Stomach (tissue), 9 donors: ENCODE measurements around the gene PSMB4. TPM values are rescaled to one million over a fixed set of nuclear protein-coding genes. Genes with fewer than 3 reads are reported as not detected.
"Not testable (repeated sequence)": the region's sequence is repeated elsewhere in the genome, so short reads cannot be mapped to it uniquely, and the experiment has no call there.

Source experiments
- DNase-seq, 2 donors: peaks; one replicate each; pipeline versions ENCODE4 v3.0.0 to v3.0.0-alpha.2; 2013 to 2019
- H3K27ac ChIP-seq, 5 donors: fragments of 200-600 bp in 4 of 5; sonication (generic) in 4 of 5; one replicate each; pipeline ENCODE4 v1.5.1; 2013 to 2019; ENCODE audit warnings: mild to moderate bottlenecking in 1 of 5, moderate library complexity in 1 of 5
- H3K27me3 ChIP-seq, 3 donors: fragments of 200-600 bp; sonication (generic); one replicate each; pipeline ENCODE4 v1.5.1; 2017 to 2019; ENCODE audit warnings: mixed run types in 1 of 3
- H3K36me3 ChIP-seq, 4 donors: fragments of 200-600 bp; sonication (generic); 1 replicate in 3 of 4; 2 replicates in 1 of 4; pipeline ENCODE4 v1.5.1; 2016 to 2019
- H3K4me1 ChIP-seq, 4 donors: fragments of 200-600 bp; sonication (generic); one replicate each; pipeline ENCODE4 v1.5.1; 2016 to 2019
- H3K4me3 ChIP-seq, 4 donors: fragments of 200-600 bp; sonication (generic) in 3 of 4; one replicate each; pipeline ENCODE4 v1.5.1; 2016 to 2019; ENCODE audit warnings: mild to moderate bottlenecking in 1 of 4
- H3K9me3 ChIP-seq, 4 donors: fragments of 200-600 bp; sonication (generic); one replicate each; pipeline ENCODE4 v1.5.1; 2016 to 2019
- CTCF ChIP-seq, 7 experiments: fragments of 450-650 bp in 4 of 7; fragments of 200-600 bp in 3 of 7; sonication (generic) in 3 of 7; IDR thresholded peaks; one replicate each; pipeline ENCODE4 v1.5.1; 2016 to 2019; ENCODE audit warnings: antibody characterized with exemption in 7 of 7, control low read depth in 2 of 7, mild to moderate bottlenecking in 1 of 7
- EP300 ChIP-seq: sonication (generic); formaldehyde crosslinking; IDR thresholded peaks from one replicate; pipeline ENCODE4 v1.6.1; 2017; ENCODE audit warnings: antibody characterized with exemption
- POLR2A ChIP-seq, 4 donors: fragments of 450-650 bp; IDR thresholded peaks; one replicate each; pipeline ENCODE4 v1.6.1; 2016; ENCODE audit warnings: antibody characterized with exemption in 4 of 4, control low read depth in 2 of 4, mild to moderate bottlenecking in 1 of 4, moderate library complexity in 1 of 4
- POLR2AphosphoS5 ChIP-seq, 3 donors: sonication (generic); formaldehyde crosslinking; IDR thresholded peaks; one replicate each; pipeline ENCODE4 v1.6.1; 2016; ENCODE audit warnings: antibody characterized with exemption in 3 of 3
- WGBS, 5 donors: extraction: QIAGEN DNeasy Blood & Tissue Kit in 3 of 5; methylation state at CpG; one replicate each; pipeline versions ENCODE4 v1.1.5 to v1.1.7; 2013 to 2018; 5-methylcytosine and 5-hydroxymethylcytosine counted together
- intact Hi-C: fragments of 100-400 bp; cut with DNase I; formaldehyde crosslinking; loops from one replicate; pipeline ENCODE4 v1.15.1; 2023; ENCODE audit warnings: low total_unique reads
- polyA plus RNA-seq, 3 donors: library from polyadenylated mRNA; stranded (reverse); fragments of 200-250 nt; gene quantifications; one replicate each; pipeline ENCODE4 v1.2.3, GENCODE V29; 2013
- total RNA-seq, 5 donors: library from RNA; depleted of rRNA; stranded (reverse); fragments of >200 nt; gene quantifications; one replicate each; pipeline versions ENCODE4 v1.1.0 to v1.2.3, GENCODE V29; 2014 to 2016
- donor health status: healthy with polysubstance abuse.
- donor health status: Bipolar disorder and iron deficiency.
- donor health status: healthy.

Gene PSMB4
- total and polyA plus RNA-seq, 8 donors, result 111 to 358 (median 247) TPM

DNA sequence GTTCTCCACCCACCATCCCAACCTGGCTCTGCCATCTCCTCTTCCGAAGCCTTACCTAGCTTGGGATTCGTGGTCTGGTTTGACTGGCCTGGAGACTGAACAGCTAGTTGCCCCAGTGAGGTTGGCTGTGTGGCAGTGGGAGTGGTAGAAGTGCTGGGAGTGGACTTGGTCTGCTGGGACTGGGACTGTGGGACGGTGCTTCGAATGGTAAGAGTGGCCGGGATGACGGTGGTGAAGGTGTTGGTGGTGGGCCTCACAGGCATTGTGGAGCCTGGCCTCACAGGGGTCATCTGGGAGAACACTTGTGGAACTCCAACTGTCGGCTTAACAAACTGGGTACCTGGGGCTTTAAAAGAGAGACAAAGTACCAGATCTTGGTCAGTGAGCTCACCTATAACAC, 28.7 kb downstream of the PSMB4 start:
- 89 to 98% (median 96%) methylated on average over 5 to 7 of the region's 7 CpGs for WGBS, 5 donors

GRCh38 chr1:151433827-151434226, 34.5 kb downstream of the PSMB4 start:
- Histone ChIP-seq H3K36me3 (peaks cover 4 to 51% (median 36%) of the 10 kb centered on the region in 4 donors), H3K4me1 (peaks cover 6 to 53% (median 28%) of the 10 kb centered on the region in 4 donors)
- intact Hi-C loops, H3K27ac ChIP-seq, H3K27me3 ChIP-seq, DNase-seq, H3K4me3 ChIP-seq, H3K9me3 ChIP-seq: not testable (repeated sequence)
- 91 to 98% (median 96%) methylated on average over 5 of the region's 5 CpGs for WGBS, 5 donors

More for the DNA sequence above, 28.7 kb downstream of the PSMB4 start:
- intact Hi-C loops, result no loop called here
- DNase-seq, result no peak
- H3K27ac ChIP-seq, result no peak overlapping the region
- H3K4me1 ChIP-seq, result peaks cover 0 to 6% (median 3%) of the 10 kb centered on the region in 4 donors
- TF ChIP-seq POLR2A (IDR thresholded peaks at IDR 0.05), result no peak
- TF ChIP-seq CTCF (IDR thresholded peaks at IDR 0.05), result no peak
- no peak for TF ChIP-seq POLR2AphosphoS5 (IDR thresholded peaks at IDR 0.05)
- no peak for TF ChIP-seq EP300
- no peaks in the 10 kb centered on the region for H3K9me3 ChIP-seq
- H3K4me3 ChIP-seq, result no peak overlapping the region
- H3K36me3 ChIP-seq, result peaks cover 37 to 77% (median 76%) of the 10 kb centered on the region in 4 donors
- H3K27me3 ChIP-seq, result no peaks in the 10 kb centered on the region

DNA sequence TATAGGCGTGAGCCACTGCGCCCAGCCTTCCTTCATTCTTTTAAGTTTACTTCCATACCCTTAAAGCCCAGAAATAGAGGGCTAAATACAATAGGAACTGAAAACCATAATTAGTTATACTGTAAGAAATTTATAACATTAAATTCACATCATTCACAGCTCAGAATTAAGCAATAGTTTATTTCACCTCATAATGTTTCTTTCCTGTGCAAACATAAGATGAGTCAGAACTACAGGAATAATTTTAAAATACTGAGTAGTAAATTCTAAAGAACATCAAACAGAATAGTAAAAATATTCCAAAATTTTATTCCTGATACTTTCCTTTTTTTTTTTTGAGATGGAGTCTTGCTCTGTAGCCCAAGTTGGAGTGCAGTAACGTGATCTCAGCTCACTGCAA, 35.8 kb downstream of the PSMB4 start:
- Histone ChIP-seq H3K4me3 (no peak overlapping the region), H3K4me1 (peaks cover 6 to 66% (median 32%) of the 10 kb centered on the region in 4 donors), H3K36me3 (peaks cover 0 to 51% (median 26%) of the 10 kb centered on the region in 4 donors), H3K9me3 (no peaks in the 10 kb centered on the region), H3K27ac (no peak overlapping the region), H3K27me3 (no peaks in the 10 kb centered on the region)
- 83 to 90% (median 85%) methylated on average over 3 of the region's 3 CpGs for WGBS, 5 donors
- intact Hi-C loops, result no loop called here
- TF ChIP-seq POLR2A (IDR thresholded peaks at IDR 0.05), result no peak
- no peak for TF ChIP-seq EP300
- no peak for TF ChIP-seq POLR2AphosphoS5 (IDR thresholded peaks at IDR 0.05)
- no peak for TF ChIP-seq CTCF (IDR thresholded peaks at IDR 0.05)
- no peak for DNase-seq

- H3K27ac ChIP-seq, result no peak overlapping the region
- intact Hi-C loops, result no loop called here
- H3K27me3 ChIP-seq, result no peaks in the 10 kb centered on the region
- WGBS, 5 donors, result 72 to 82% (median 75%) methylated on average over 6 of the region's 6 CpGs
- no peak for DNase-seq
- H3K4me3 ChIP-seq, result no peak overlapping the region
- peaks cover 0 to 64% (median 33%) of the 10 kb centered on the region in 4 donors for H3K36me3 ChIP-seq
- TF ChIP-seq POLR2A (IDR thresholded peaks at IDR 0.05) (no peak), CTCF (IDR thresholded peaks at IDR 0.05) (no peak), EP300 (no peak), POLR2AphosphoS5 (IDR thresholded peaks at IDR 0.05) (no peak)
- H3K9me3 ChIP-seq, result no peaks in the 10 kb centered on the region
- H3K4me1 ChIP-seq, result peaks cover 6 to 74% (median 37%) of the 10 kb centered on the region in 4 donors
Observed at GRCh38 chr1:151436985-151437384, 37.6 kb downstream of the PSMB4 start.

DNA sequence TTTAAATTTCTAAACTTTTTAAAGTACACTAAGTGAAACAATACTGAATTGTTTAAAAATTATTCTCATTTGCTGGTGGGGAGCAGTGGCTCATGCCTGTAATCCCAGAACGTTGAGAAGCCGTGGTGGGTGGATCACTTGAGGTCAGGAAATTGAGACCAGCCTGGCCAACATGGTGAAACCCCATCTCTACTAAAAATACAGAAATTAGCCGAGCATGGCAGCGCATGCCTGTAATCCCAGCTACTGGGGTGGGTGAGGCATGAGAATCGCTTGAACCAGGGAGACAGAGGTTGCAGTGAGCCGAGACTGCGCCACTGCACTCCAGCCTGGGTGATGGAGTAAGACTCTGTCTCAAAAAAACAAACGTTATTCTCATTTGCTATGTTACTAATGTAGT, 38.0 kb downstream of the PSMB4 start:
- WGBS, 5 donors, result 61 to 74% (median 73%) methylated on average over 8 of the region's 8 CpGs
- H3K9me3 ChIP-seq, intact Hi-C loops, H3K27ac ChIP-seq, DNase-seq, H3K4me3 ChIP-seq, H3K27me3 ChIP-seq: not testable (repeated sequence)
- peaks cover 0 to 64% (median 33%) of the 10 kb centered on the region in 4 donors for H3K36me3 ChIP-seq
- H3K4me1 ChIP-seq, result peaks cover 6 to 73% (median 37%) of the 10 kb centered on the region in 4 donors
